ENCODE measurements around the gene CSF1R.
"Not testable (repeated sequence)": the region's sequence is repeated elsewhere in the genome, so short reads cannot be mapped to it uniquely, and the experiment has no call there.

Gene CSF1R

DNA sequence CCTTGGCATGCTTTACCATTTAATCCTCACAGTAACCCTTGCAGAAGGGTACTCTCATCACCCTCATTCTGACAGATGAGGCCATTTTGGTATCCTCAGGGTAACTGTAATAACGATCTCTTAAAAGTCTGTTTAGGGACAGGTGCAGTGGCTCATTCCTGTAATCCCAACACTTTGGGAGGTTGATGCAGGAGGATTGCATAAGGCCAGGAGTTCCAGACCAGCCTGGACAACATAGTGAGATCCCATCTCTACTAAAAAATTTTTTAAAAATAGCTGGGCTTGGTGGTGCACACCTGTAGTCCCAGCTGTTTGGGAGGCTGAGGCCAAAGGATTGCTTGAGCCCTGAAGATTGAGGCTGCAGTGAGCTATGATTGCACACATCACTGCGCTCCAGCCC is 31.8 kb downstream of the CSF1R start:
- DNase-seq = no peak

DNA sequence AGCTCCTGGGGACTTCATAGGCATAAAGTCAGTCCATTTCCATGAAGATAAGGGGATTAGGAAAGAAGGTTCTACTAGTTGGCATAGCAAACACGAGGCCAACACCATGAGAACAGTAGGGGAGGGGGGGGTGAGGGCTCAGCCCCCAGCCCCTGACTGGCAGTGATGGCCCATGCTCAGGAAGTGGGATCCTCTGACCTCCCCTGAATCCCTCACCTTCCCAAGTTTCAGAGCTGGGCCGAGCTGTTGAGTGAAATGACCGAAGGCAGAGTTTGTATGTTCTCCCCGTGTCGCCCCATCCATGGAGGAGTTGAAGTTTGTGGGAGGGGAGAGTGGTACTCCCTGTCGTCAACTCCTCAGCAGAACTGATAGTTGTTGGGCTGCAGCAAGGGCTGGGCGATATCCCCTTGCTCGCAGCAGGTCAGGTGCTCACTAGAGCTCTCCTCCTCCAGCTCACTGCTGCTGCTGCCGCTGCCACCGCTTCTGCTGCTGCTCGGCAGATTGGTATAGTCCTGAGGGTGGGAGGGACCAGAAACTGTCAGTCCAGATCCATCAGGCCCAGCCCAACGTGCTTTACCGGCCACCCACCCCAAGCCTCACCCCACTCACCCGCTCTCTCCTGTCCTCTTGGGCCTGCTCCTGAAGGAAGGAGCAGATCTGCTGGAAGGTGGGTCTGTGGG is 32.5 kb downstream of the CSF1R start:
- no peak for DNase-seq

DNA sequence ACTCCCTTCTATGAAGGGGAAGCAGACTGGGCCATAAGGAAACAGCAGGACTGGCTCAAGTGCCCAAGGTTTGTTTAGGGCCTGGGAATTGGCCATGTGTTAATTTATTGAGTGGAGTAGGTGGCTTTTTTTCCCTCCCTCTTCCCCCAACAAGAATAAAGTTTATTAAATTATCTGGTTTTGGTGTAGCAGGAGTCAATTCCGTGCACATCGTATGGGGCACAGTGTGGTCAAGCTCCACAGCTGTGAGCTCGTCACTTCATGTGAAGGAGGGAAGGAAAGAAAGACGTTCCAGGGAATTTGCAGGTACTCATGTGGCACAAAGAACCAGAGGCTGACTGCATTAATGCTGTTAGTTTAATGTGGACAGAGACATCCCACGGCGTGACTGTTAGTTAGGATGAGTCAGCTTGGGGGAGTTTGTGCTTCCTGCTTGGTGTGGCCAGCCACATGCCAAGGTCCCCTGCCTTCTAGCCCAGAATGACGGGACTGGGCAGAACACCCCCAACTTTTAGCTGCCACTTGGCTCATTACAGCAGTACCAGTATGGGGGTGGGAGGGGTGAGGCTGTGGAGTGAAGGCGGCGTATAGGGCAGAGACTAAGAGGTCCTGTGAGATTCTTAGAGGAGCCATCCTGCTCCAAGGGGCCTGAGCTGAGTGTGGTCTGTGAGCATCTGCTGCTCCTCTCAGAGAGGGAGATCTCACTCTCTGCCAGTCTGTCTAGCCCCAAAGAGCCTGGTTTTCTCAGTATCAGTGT is 33.2 kb downstream of the CSF1R start:
- DNase-seq = no peak

DNA sequence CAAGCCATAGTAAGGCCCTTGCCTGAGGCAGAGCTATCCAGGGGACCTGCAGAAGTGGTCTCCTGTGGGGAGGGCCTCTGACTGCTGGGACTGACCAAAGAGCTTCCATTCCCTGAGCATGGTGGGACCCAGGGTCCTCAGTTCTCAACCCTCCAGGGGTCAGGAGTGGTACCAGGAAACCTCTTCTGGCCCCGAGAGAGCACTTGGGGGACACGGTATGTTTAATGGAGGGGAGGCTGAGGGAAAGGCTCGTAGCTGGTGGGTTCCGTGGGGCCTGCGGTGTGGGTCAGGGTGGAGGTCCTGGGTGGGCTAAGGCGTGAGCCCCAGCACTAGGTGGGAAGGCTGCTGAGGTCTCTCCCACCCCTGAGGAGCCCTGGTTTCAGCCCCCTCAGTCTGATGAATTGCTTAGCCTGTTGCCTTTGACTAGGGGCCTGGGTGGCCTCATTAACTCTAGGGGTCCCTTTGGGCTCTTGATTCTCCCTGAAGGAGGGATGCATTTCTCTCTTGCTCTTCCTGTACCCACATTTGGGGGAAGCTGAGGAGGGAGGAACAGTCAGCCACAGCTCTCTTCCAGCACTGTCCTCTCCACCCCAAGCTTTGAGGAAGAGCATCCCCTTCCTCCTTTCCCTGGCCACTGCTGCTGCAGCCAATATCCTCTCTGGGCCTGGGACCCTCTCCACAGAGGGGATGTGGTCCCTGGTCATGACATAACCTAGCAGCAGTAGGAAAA is 34.0 kb downstream of the CSF1R start:
- DNase-seq = no peak

DNA sequence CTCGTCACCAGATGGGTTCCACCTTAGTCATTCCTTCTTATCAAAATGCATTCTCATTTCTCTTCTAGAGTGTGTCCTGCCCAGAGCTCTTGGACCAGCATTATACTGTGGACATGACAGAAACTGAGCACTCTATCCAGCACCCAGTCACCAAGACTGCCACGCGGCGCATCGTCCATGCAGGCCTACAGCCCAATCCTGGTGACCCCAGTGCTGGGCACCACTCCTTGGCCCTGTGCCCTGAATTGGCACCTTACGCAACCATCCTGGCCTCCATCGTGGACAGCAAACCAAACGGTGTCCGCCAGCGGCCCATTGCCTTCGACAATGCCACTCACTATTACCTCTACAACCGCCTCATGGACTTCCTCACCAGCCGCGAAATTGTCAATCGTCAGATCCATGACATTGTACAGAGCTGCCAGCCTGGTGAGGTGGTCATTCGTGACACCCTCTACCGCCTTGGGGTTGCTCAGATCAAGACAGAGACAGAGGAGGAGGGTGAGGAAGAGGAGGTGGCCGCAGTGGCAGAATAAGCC is 34.6 kb downstream of the CSF1R start:
- DNase-seq = no peak

DNA sequence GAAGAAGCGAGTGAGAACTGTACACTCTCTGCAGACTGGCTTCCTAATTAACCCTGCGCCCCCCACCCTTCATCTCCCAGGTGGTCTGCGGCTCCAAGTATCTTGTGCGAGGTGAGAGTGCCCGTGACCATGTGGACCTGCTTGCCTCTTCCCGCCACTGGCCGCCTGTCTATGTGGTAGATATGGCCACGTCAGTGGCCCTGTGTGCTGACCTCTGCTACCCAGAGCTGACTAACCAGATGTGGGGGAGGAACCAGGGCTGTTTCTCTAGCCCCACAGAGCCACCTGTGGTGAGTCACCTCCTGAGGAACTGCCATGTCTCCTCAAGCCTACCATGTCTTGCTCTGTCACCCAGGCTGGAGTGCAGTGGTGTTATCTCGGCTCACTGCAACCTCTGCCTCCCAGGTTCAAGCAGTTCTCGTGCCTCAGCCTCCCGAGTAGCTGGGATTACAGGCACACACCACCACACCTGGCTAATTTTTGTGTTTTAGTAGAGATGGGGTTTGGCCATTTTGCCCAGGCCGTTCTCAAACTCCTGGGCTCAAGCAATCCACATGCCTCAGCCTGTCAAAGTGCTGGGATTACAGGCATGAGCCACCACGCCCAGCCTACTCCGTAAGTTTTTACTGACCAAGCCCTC is 36.1 kb downstream of the CSF1R start:
- not testable (repeated sequence) for DNase-seq

DNA sequence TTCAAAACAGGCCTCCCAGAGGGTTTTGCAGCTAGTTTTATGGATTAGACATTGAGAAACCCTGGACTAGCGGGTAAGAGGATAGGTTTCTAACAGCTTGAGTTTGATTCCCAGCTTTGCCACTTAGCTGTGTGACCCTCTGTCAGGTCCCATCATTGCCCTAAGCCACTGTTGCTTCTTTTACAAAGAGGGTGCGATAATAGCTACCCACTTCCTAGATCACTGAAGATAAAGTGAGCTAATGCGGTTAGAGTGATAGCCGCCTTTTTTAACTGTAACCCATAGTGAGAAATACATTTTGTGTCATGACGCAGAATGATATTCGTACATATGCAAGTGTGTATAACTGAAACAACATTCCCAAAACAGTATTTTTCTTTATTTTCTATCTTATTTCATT is 40.3 kb downstream of the CSF1R start:
- DNase-seq = no peak

DNA sequence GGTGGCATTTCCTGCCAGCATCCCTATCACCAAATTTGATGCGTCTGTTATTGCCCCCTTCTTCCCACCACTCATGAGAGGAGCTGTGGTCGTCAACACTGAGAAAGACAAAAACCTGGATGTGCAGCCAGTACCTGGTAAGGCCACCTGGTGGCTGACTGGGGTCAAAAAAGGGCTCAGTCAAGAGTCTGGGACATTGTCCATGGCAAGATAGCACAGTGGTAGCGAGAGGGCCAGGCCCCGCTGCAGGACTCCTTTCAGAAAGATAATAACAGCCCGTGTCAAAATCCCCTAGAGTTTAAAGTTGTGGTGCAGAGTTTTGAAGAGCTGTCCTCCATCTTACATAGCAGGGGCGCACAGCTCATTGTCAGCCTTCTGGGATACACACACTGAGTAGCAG is 40.8 kb downstream of the CSF1R start:
- no peak for DNase-seq

DNA sequence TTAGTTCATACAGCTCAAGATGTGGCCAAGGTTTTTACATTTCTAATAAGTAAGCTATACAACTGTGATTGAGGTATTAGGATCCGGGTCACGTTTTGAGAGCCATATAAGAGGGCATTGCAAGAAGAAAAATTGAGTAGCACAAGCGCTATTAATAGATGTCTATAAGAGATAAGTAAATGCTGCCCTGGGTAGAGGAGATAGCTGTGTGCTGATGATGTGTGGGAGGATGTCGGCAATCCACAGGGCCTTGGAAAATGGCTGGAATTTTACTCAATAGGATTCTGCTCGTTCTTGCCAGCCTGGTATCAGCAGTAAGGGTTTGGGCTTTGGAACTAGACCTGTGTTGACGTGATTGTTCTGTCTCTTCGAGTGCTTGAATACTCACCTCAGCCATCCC is 41.6 kb downstream of the CSF1R start:
- DNase-seq = no peak

DNA sequence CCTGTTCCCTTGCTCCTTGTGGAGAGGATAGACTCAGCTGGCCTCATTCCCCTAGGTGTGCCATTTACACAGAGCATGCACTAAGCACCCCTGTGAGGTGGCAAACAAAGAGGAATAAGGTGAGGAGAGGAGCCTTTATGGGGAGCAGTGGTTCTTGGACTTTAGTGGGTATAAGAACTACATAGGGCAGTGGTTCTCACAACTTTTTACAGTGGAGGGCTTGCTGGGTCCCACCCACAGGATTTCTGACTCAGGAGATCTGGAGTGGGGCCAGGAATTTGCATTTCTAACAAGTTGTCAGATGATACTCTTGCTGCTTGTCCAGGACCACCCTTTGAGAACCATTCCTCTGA is 42.0 kb downstream of the CSF1R start:
- DNase-seq = no peak

DNA sequence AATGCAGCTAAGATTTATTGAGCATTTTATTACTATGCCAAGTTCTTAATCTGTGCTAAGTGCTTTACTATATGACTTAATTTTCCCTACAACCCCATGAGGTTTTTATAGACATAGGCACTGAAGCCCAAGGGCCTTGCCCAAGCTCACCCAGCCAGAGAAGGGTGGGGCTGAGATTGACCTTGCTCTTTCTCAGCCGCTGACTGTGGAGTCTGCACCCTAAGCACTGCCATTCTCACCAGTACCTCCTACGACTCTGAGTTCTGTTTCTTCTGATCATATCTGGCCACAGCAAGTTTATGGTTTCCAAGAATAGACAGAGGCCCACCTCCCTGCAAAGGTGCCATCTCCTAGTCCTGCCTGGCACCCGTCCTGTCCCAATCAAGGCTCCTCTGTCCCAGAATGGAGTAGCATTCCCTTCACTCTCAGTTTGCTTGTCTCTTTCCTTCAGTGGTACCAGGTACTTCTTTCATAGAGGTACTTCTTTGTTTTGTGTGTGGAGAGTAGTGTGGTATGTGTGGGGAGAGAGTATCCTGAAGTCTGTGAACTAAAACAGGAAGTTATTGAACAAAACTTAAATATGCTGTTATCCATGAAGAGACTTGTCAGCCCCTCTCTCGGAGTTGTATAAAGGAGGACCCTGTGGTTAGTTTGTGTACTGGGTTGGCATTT is 42.6 kb downstream of the CSF1R start:
- DNase-seq = no peak

DNA sequence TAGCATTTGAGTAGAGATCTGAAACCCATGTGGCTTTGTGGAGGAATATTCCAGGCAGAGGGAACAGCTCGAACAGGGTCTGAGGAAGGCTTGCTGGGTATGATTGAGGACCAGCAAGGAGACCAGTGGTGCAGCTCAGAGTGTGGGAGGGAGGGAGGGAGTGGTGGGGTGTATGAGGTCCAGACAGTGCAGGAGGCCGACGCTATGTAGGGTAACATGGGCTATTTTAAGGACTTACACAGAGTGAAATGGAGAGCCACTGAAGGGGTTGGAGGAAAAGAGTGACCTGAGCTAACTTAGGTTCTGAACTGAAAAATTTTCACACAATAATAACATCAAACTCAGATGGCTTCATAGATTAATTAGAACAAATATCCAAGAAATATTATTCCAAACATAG is 43.9 kb downstream of the CSF1R start:
- no peak for DNase-seq

DNA sequence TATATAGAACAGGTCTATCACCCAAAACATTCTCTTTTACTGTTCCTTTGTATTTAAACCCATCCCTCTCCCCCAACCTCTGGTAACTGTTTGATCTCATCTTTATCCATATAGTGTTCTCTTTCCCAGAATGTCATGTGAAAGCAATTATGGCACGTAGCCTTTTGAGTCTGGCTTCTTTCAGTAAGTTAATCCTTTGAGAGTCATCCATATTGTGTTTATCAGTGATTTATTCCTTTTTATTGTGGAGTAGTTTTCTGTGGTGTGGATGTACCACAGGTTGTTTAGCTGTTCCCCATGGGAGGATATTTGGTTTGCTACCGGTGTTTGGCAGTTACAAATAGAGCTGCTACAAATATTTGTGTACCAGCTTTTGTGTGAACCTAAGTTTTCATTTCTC is 47.8 kb downstream of the CSF1R start:
- no peak for DNase-seq

DNA sequence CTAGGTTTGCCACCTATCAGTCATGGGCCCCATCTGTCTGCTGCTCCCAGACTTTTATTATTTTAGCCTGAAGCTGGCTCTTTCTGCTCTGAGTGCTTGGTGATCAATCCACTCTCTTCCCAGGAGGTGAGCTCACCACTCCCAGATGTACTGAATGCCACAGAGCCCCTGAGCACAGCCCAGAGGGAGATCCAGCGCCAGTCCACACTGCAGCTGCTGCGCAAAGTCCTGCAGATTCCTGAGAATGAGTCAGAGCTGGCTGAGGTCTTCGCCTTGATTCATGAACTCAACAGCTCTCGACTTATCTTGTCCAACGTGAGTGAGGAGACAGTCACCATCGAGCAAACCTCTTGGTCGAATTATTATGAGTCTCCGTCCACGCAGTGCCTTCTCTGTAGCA is 49.8 kb downstream of the CSF1R start:
- no peak for DNase-seq

DNA sequence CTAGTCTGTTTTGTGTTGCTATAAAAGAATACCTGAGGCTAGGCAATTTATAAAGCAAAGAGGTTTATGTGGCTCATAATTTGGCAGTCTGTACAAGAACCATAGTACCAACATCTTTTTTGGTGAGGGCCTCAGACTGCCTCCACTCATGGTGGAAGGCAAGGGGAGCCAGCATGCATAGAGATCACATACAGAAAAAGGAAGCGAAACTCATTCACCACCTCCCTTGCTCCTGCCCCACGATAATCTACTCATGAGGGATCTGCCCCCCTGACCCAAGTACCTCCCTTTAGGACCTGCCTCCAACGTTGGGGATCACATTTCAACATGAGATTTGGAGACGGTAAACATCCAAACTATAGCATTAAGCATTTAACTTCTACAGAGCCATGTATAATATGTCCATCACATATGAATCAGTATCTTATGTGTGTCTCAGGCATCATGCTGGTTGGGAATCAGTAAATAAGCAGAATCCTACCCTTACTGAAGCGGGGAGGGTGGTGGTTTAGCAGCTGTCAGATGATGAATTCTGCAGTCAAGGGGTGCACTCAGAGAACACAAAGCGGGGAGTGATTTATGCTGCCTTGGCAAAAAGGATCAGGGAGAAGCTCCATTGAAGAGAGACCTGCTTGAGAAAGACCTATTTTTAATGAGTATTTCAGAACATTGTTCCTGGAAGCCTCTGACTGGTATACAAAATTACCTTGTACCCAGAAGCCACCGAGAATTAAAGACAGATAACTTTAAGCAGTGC is 51.0 kb downstream of the CSF1R start:
- no peak for DNase-seq

DNA sequence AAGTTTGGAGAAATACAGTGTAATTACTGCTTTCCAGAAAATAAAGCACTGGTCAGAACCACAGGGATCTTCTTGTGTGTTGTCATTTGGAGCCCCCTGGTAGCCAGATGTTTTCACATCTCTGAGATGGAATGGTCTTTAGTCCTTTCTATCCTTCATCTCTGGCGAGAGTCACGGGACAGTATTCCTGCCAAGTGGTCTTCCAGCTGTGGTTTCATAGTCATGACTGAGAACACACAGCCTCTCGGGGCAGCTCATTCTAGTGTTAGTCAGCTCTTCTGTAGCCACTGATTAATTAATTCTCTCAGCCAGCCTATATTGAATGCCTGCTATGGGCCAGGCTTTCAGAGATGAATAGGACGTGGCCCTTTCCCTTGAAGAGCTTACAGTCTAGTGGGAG is 51.7 kb downstream of the CSF1R start:
- no peak for DNase-seq

DNA sequence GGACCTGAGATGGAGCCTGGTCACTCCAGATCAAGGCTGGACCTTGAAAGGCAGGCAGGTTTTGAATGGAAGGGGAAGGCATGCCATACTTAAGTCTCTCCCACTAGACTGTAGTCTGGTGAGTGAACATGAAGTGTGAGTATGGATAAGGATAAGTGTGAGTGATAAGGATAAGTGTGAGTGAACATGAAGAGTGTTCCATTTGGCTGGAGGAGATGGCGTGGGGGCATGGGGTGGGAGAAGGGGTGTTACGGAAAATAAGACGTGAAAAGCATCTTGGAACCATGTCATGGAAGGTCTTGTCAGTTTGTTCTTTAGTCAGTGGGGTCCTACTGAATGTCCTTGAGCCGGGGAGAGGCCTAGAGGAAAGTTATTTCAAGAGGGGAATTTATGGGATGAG is 53.0 kb downstream of the CSF1R start:
- DNase-seq = no peak

DNA sequence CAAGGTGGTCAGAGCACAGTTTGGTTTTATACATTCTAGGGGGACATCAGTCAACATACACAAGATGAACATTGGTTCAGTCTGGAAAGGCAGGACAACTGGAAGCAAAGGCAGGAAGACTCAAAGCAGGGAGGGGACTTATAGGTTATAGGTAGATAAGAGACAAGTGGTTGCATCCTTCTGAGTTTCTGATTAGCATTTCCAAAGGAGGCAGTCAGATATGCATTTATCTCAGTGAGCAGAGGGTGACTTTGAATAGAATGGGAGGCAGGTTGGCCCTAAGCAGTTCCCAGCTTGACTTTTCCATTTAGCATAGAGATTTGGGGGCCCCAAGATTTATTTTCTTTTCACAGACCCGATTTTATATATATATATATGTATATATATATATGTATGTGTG is 58.3 kb downstream of the CSF1R start:
- not testable (repeated sequence) for DNase-seq

DNA sequence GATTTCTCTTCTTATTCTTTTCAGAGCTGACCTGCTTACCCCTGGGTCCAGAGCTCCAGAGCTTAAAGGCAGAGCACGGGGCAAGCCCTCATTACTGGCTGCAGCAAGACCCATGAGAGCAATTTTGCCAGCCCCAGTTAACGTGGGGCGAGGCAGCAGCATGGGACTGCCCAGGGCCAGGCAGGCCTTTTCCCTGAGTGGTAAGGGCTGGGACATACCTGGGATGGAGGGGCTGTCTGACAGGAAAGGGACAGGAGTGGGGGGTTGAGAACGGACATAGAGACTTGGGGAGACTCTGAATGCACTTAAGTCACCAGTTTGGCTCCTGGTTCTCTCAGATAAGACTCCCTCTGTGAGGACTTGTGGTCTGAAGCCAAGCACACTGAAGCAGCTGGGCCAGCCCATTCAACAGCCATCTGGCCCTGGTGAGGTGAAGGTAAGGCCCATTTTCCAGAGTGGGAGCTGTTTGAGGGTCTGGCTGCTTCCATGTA is 59.6 kb downstream of the CSF1R start:
- DNase-seq = no peak

DNA sequence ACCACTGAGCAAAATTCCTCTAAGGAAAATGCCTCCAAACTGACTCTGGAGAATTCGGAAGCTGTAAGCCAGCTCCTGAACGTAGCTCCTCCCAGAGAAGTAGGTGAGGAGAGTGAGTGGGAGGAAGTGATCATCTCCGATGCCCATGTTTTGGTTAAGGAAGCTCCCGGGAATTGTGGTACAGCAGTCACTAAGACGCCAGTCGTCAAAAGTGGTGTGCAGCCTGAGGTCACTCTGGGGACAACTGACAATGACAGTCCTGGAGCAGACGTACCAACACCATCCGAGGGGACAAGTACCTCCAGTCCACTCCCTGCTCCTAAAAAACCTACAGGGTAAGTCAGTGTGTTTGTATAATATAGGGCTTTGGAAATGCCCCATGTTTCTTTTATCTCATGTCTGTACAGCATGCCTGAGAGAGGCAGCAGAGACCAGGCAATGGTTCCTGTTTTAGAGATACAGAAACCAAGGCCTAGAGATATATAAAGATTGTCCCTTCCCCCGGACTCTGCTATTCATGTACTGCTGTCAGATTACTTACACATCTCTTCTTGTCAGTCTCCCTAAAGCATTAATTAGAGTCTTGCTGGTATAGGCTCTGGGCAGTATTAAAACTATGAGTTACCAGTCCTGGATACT is 61.9 kb downstream of the CSF1R start:
- no peak for DNase-seq

DNA sequence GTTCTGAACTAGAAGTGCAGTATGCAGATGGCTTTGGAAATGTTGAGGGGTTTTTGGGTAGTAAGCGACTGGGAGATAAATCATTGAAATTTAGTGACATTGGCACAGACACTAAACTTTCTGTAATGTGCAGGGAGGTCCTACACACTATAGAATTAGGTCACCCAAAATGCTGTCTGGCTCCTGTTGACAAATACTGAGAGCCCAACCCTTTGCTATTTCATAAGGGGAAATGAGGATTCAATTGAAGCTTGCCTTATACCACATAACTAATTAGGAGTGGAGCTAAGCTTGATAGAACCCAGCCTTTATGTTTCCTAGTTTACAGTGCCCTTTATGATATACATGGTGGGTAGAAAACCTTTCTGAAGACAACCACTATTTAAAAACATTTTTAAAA is 63.2 kb downstream of the CSF1R start:
- DNase-seq = no peak
